GM19099 (cell line): ENCODE data around the gene EVPLL.

ENCODE experiments used
- POLR2A ChIP-seq: IDR thresholded peaks from 3 replicates; pipeline ENCODE4 v1.6.1; 2011; ENCODE audit warnings: low read depth; ENCODE audit not compliant: insufficient read length; ENCODE audit errors: extremely low read depth

The EVPLL gene

DNA sequence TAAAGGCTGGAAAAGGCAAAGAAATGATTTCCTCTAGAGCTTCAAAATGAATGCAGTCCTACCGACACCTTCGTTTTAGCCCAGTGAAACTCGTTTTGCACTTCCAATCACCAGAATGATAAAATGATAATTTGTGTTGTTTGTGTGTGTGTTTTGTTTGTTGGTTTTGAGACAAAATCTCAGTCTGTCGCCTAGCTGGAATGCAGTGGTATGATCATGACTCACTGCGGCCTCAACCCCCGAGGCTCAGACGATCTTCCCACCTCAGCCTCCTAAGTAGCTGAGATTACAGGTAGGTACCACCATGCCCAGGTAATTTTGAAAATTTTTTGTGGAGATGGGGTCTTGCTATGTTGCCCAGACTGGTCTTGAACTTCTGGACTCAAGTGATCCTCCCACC lies 3.4 kb upstream of the EVPLL start:
- TF ChIP-seq POLR2A, result no peak

DNA sequence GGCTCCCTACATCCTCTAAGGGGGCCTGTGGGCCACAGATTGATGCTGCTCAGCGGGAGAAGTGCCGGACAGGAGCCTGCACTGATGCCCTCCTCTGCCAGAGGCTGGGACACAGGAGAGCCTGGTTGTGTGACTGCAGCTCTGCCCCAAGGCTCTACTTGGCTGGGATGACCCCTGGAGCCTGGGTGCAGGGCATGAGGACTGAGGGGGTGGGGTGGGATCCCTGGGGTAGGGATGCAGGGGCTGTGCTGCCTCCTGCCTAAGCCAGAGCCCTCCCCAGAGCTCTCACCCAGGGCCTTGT lies 577 bp downstream of the EVPLL start:
- TF ChIP-seq POLR2A, result no peak

DNA sequence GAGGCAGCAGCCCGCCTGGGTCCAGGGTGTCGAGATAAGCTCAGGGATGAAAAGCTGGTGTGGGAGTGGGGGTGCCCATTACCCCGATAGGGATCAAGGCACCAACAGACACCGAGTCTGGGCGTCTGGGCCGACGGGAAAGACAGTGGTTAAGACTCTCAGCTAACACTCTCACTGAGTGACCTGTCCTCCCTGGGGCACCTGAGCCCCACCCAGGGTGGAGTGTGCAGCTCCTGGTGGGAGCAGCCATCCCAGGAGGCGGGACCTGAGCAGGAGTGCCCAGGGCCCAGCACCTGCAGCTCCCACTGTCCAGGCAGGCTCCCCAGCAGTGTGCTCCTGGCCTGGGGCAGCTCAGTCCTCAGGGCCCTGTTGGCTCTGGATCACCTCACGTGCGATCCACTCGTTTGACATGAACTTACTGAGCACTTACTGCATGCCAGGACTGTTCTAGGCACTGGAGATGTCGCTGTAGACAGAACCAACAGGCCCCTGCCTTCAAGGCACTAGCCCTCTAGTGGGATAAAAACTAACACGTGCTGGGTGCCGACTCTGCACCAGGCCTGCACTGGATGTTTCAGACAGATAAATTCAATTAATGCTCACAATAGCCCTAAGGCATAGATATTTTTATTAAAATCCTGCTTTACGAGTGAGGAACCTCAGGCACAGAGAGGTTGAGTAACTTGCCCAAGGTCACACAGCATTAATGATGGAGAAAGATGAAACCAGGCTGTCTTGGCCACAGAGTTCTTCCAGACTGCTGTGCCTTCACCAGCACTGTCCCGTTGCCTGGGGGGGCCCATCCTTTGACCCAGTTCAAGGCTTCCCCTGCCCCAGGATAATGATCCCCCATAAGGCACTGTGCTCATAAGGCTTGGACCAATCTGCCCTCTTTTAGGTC lies 1.9 kb downstream of the EVPLL start:
- no peak for TF ChIP-seq POLR2A

DNA sequence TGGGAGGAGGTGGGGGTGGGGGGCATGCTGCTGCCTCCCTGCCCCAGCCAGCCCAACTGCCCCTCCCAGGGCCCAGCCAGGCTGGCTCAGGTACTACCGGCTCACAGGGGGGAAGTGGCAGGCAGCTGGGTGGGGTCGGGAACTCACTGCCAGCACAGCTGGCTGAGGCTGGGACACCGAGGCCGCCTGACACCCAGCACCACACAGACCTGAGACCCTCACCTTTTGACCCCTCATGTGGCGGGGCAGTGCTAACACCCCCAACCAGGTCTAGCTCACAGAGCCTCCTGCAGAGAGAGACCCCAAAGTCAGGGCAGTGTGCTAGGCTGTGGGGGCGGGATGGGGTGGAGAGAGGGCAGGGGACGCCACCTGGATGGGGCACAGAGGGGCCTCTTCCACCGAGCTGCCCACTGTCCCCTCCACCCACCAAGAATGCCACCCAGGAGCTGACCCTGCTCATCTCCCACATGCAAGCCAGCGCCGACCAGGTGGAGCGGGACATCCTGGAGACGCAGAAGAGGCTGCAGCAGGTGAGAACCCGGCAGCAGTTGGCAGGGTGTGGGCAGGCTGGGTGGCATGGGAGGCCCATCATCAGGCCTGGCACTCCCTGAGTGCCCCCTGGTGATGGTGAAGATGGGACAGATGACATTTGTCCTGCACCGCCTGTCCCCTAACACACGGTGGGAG lies 3.0 kb downstream of the EVPLL start:
- no peak for TF ChIP-seq POLR2A

DNA sequence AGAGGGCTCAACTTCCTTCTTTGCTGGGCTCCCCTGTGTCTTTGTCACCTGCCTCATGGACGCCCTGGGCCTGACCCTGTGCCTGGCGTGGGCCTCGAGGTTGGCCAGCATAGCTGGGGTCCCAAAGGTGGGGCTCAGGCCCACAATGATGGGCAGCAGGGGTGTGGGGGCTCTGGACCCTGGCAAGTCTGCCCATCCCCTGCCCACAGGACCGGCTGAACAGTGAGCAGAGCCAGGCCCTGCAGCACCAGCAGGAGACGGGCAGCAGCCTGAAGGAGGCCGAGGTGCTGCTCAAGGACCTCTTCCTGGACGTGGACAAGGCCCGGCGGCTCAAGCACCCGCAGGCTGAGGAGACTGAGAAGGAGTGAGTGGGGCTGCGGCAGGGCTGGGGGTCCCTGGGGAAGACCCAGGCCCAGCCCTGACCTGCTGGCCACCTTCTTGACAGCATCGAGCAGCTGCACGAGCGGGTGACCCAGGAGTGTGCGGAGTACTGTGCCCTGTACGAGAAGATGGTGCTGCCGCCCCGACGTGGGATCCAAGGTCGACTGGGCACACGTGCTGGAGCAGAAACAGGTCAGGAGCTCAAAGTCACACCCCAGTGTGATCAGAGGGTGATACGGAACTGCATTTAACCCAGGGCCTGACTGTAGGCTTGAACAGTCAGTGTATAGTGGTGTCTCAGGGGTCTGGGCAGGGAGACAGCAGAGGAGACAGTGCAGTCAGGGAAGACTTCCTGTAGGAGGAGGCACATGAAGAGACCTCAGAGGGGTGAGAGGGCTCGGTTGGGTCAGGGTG lies 3.8 kb downstream of the EVPLL start:
- no peak for TF ChIP-seq POLR2A

DNA sequence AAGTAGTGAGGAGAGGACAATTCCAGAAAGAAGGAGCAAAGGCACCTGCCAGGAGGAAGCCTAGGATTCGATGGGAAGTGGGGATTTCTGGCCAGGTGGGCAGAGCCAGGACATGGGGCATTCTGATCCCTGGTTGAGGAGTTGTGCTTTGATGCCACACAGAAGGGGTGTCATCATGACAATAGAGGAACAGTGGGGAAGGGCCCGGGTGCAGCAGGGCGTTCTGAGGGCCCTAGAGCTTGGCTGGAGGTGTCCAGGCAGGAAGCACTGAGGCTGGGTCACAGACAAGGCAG lies 4.3 kb downstream of the EVPLL start:
- TF ChIP-seq POLR2A, result no peak

DNA sequence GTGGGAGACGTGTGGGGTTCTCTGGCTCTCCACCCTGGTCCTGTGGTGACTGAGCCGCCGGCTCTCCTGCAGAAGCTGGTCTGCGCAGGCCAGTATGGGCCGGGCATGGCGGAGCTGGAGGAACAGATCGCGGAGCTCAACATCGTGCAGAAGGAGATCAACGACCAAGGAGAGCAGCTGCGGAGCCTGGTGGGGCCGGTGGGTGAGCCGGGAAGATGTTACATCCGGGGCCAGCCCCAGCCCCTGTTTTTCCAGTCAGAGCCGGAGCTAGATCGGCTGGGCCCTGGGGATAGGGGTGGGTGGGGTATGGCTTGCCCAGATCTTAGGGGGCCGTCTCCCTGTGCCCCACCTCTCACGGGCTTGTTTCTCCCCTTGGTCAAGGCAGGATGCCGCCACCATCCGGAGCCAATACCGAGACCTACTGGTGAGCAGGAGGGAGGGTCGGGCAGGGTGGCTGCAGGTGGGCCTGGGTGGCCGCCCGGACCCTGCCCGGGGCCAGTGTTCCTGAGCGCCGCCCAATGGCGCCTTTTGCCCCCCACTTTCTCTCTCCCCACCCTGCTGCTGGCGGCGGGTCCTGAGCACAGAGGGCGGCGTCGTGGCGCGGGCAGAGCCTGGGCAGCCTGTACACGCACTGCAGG lies 5.0 kb downstream of the EVPLL start:
- TF ChIP-seq POLR2A, result no peak
